ENCODE results near the gene ABCG4. TPM values are rescaled to one million over a fixed set of nuclear protein-coding genes. Genes with fewer than 3 reads are reported as not detected.
A peak's percentile ranks its signal among the peaks of the same experiment; 100 is the strongest.
"Not testable (repeated sequence)": the region's sequence is repeated elsewhere in the genome, so short reads cannot be mapped to it uniquely, and the experiment has no call there.

ABCG4 gene
- total RNA-seq, 1 experiment from 2014 or later, result 0.24 TPM

- no peak for DNase-seq (ENCODE audit: low read depth)
Observed at GRCh38 chr11:119115484-119116234, 33.2 kb upstream of the ABCG4 start.

- no peak for DNase-seq (ENCODE audit: low read depth)
Observed at GRCh38 chr11:119116235-119116594, 32.6 kb upstream of the ABCG4 start.

GRCh38 chr11:119116601-119117000 is 32.3 kb upstream of the ABCG4 start:
- no peak for DNase-seq (ENCODE audit: low read depth)

GRCh38 chr11:119117004-119117706 is 31.7 kb upstream of the ABCG4 start:
- no peak for DNase-seq (ENCODE audit: low read depth)

- no peak for DNase-seq (ENCODE audit: low read depth)
Observed at GRCh38 chr11:119118227-119118626, 30.6 kb upstream of the ABCG4 start.

GRCh38 chr11:119118946-119119345 is 29.9 kb upstream of the ABCG4 start:
- no peak for DNase-seq (ENCODE audit: low read depth)

- DNase-seq (ENCODE audit: low read depth), result peak; percentile 79
Observed at GRCh38 chr11:119120639-119121007, 28.2 kb upstream of the ABCG4 start.

GRCh38 chr11:119121008-119121810 is 27.6 kb upstream of the ABCG4 start, which contains the start of gene HINFP:
HINFP (plus strand) TSS chr11:119121580; CDS start chr11:119126945, 5,365 bp downstream.
- peak; percentile 99 for DNase-seq (ENCODE audit: low read depth)

GRCh38 chr11:119121811-119122124 is 27.1 kb upstream of the ABCG4 start:
- no peak for DNase-seq (ENCODE audit: low read depth)

GRCh38 chr11:119125821-119126220 is 23.0 kb upstream of the ABCG4 start:
- no peak for DNase-seq (ENCODE audit: low read depth)

- no peak for DNase-seq (ENCODE audit: low read depth)
Observed at GRCh38 chr11:119126675-119127268, 22.1 kb upstream of the ABCG4 start.

GRCh38 chr11:119130662-119131061 is 18.2 kb upstream of the ABCG4 start:
- DNase-seq (ENCODE audit: low read depth), result peak; percentile 21

- no peak for DNase-seq (ENCODE audit: low read depth)
Observed at GRCh38 chr11:119134389-119134978, 14.4 kb upstream of the ABCG4 start.

- DNase-seq (ENCODE audit: low read depth), result not testable (repeated sequence)
Observed at GRCh38 chr11:119139276-119139675, 9.6 kb upstream of the ABCG4 start.

- peak; percentile 81 for DNase-seq (ENCODE audit: low read depth)
Observed at GRCh38 chr11:119144825-119145486, 3.9 kb upstream of the ABCG4 start.

- no peak for DNase-seq (ENCODE audit: low read depth)
Observed at GRCh38 chr11:119145551-119145950, 3.3 kb upstream of the ABCG4 start.

- no peak for DNase-seq (ENCODE audit: low read depth)
Observed at GRCh38 chr11:119147604-119148333, 1.1 kb upstream of the ABCG4 start.

GRCh38 chr11:119148720-119149017 is 183 bp upstream of the ABCG4 start:
- DNase-seq (ENCODE audit: low read depth), result no peak

GRCh38 chr11:119149786-119150275 is 979 bp downstream of the ABCG4 start:
- DNase-seq (ENCODE audit: low read depth), result no peak

GRCh38 chr11:119152043-119152442 is 3.2 kb downstream of the ABCG4 start:
- DNase-seq (ENCODE audit: low read depth), result no peak

- no peak for DNase-seq (ENCODE audit: low read depth)
Observed at GRCh38 chr11:119152604-119153003, 3.8 kb downstream of the ABCG4 start.
